ENCODE results near the gene NRXN3.

DNA sequence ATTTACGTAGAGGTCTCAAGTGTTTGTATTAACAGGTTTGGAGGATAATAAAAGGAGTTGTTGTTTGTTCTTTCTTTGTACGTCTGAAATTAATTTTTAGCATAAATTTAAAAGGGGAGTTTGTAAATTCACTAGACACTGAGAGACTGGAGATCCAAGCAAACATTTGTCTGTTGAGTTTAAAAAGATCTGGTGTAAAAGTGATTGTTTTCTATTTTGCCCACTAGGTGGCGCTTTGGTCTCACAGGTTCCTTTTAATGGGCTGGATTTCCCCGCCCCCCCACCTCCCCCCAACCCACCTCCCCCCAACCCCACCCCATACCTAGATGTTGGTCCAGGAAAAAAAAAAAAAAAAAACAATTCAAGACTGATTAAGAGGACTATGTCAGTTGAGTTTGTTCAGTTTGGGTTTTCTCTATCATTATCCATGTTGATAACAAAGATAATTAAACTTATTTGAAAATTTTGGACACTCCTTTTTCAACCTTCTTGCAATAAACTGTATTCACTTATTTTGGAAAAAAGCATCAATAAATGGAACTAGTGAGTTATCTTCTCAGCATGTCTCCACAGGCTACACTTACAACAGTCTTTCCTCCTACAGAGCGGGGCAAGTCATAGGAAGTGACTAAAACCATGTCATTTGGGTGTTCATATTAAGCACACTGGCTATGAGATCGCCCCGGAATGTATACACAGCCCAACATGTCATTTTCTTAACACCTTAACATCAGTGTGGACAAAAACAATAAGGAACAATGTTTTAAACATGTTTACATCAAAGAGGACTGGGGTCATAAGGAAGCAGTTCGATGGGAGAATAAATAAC is 841.1 kb downstream of the NRXN3 start:
- TF ChIP-seq, protein P1, sequence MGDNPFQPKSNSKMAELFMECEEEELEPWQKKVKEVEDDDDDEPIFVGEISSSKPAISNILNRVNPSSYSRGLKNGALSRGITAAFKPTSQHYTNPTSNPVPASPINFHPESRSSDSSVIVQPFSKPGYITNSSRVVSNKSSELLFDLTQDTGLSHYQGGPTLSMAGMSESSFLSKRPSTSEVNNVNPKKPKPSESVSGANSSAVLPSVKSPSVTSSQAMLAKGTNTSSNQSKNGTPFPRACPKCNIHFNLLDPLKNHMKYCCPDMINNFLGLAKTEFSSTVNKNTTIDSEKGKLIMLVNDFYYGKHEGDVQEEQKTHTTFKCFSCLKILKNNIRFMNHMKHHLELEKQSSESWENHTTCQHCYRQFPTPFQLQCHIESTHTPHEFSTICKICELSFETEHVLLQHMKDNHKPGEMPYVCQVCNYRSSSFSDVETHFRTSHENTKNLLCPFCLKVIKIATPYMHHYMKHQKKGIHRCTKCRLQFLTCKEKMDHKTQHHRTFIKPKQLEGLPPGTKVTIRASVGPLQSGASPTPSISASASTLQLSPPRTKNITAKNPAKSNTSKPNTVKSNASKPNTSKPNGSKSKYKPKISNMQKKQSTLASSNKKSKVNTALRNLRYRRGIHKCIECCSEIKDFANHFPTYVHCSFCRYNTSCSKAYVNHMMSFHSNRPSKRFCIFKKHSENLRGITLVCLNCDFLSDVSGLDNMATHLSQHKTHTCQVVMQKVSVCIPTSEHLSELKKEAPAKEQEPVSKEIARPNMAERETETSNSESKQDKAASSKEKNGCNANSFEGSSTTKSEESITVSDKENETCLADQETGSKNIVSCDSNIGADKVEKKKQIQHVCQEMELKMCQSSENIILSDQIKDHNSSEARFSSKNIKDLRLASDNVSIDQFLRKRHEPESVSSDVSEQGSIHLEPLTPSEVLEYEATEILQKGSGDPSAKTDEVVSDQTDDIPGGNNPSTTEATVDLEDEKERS (tag by site-specific recombination; IDR thresholded peaks at IDR 0.05) = no peak
- no peak for TF ChIP-seq ZBTB17 (tag by site-specific recombination; IDR thresholded peaks at IDR 0.05)
- TF ChIP-seq RBAK (tag by site-specific recombination; IDR thresholded peaks at IDR 0.05) = no peak
- TF ChIP-seq, protein P2, sequence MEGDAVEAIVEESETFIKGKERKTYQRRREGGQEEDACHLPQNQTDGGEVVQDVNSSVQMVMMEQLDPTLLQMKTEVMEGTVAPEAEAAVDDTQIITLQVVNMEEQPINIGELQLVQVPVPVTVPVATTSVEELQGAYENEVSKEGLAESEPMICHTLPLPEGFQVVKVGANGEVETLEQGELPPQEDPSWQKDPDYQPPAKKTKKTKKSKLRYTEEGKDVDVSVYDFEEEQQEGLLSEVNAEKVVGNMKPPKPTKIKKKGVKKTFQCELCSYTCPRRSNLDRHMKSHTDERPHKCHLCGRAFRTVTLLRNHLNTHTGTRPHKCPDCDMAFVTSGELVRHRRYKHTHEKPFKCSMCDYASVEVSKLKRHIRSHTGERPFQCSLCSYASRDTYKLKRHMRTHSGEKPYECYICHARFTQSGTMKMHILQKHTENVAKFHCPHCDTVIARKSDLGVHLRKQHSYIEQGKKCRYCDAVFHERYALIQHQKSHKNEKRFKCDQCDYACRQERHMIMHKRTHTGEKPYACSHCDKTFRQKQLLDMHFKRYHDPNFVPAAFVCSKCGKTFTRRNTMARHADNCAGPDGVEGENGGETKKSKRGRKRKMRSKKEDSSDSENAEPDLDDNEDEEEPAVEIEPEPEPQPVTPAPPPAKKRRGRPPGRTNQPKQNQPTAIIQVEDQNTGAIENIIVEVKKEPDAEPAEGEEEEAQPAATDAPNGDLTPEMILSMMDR (tag by site-specific recombination; IDR thresholded peaks at IDR 0.05) = no peak
- TF ChIP-seq, protein P3, sequence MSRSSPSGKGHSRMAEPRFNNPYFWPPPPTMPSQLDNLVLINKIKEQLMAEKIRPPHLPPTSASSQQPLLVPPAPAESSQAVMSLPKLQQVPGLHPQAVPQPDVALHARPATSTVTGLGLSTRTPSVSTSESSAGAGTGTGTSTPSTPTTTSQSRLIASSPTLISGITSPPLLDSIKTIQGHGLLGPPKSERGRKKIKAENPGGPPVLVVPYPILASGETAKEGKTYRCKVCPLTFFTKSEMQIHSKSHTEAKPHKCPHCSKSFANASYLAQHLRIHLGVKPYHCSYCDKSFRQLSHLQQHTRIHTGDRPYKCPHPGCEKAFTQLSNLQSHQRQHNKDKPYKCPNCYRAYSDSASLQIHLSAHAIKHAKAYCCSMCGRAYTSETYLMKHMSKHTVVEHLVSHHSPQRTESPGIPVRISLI (tag by site-specific recombination; IDR thresholded peaks at IDR 0.05) = no peak
- TF ChIP-seq ZNF747 (tag by site-specific recombination; IDR thresholded peaks at IDR 0.05) = no peak
- no peak for TF ChIP-seq ZFHX2 (tag by site-specific recombination; conservative IDR thresholded peaks at IDR 0.05)
